ENCODE data around the gene HMX2.
"Not testable (repeated sequence)": the region's sequence is repeated elsewhere in the genome, so short reads cannot be mapped to it uniquely, and the experiment has no call there.

HMX2 gene

GRCh38 chr10:123154092-123154710 is 6.3 kb downstream of the HMX2 start, which contains the start of gene BUB3:
BUB3 (plus strand) TSS chr10:123154402; CDS start chr10:123154918, 516 bp downstream.
- Histone ChIP-seq H3K4me1 (ENCODE audit: insufficient read depth, low read length) (peaks cover 5% of the 10 kb centered on the region), H3K9ac (ENCODE audit: low read depth, low read length) (peak within 1 kb of the TSS; percentile 73), H3K36me3 (ENCODE audit: insufficient read depth, low read length) (peaks cover 8% of the 10 kb centered on the region), H3K9me3 (ENCODE audit: control insufficient read depth, insufficient read depth, low read length) (no peaks in the 10 kb centered on the region)

- Histone ChIP-seq H3K4me1 (ENCODE audit: insufficient read depth, low read length) (peaks cover 5% of the 10 kb centered on the region), H3K36me3 (ENCODE audit: insufficient read depth, low read length) (peaks cover 8% of the 10 kb centered on the region), H3K9ac (ENCODE audit: low read depth, low read length) (peak overlapping the region; percentile 73), H3K9me3 (ENCODE audit: control insufficient read depth, insufficient read depth, low read length) (no peaks in the 10 kb centered on the region)
These were observed 7.0 kb downstream of the HMX2 start for GRCh38 chr10:123154711-123155505.

- Histone ChIP-seq H3K9me3 (ENCODE audit: control insufficient read depth, insufficient read depth, low read length) (no peaks in the 10 kb centered on the region), H3K4me1 (ENCODE audit: insufficient read depth, low read length) (peaks cover 5% of the 10 kb centered on the region), H3K36me3 (ENCODE audit: insufficient read depth, low read length) (peaks cover 8% of the 10 kb centered on the region), H3K9ac (ENCODE audit: low read depth, low read length) (no peak overlapping the region)
These were observed 8.1 kb downstream of the HMX2 start for GRCh38 chr10:123156078-123156477.

GRCh38 chr10:123157210-123157609 is 9.3 kb downstream of the HMX2 start:
- no peak overlapping the region for H3K9ac ChIP-seq (ENCODE audit: low read depth, low read length)
- no peaks in the 10 kb centered on the region; the same call in 1 of the 2 replicates for H3K4me1 ChIP-seq (ENCODE audit: insufficient read depth, low read length)
- H3K9me3 ChIP-seq (ENCODE audit: control insufficient read depth, insufficient read depth, low read length), result no peaks in the 10 kb centered on the region
- H3K36me3 ChIP-seq (ENCODE audit: insufficient read depth, low read length), result peaks cover 15% of the 10 kb centered on the region

- Histone ChIP-seq H3K4me1 (ENCODE audit: insufficient read depth, low read length) (no peaks in the 10 kb centered on the region; the same call in 1 of the 2 replicates), H3K9me3 (ENCODE audit: control insufficient read depth, insufficient read depth, low read length) (no peaks in the 10 kb centered on the region), H3K36me3 (ENCODE audit: insufficient read depth, low read length) (peaks cover 27% of the 10 kb centered on the region), H3K9ac (ENCODE audit: low read depth, low read length) (no peak overlapping the region)
These were observed 10.7 kb downstream of the HMX2 start for GRCh38 chr10:123158682-123159081.

GRCh38 chr10:123160311-123160980 is 12.5 kb downstream of the HMX2 start:
- Histone ChIP-seq H3K4me1 (ENCODE audit: insufficient read depth, low read length) (no peaks in the 10 kb centered on the region; the same call in 1 of the 2 replicates), H3K36me3 (ENCODE audit: insufficient read depth, low read length) (peaks cover 33% of the 10 kb centered on the region), H3K9ac (ENCODE audit: low read depth, low read length) (no peak overlapping the region), H3K9me3 (ENCODE audit: control insufficient read depth, insufficient read depth, low read length) (no peaks in the 10 kb centered on the region)

GRCh38 chr10:123164319-123164718 is 16.4 kb downstream of the HMX2 start:
- Histone ChIP-seq H3K9ac (ENCODE audit: low read depth, low read length) (no peak overlapping the region), H3K9me3 (ENCODE audit: control insufficient read depth, insufficient read depth, low read length) (no peaks in the 10 kb centered on the region), H3K4me1 (ENCODE audit: insufficient read depth, low read length) (no peaks in the 10 kb centered on the region), H3K36me3 (ENCODE audit: insufficient read depth, low read length) (peaks cover 32% of the 10 kb centered on the region)

GRCh38 chr10:123165445-123166072 is 17.6 kb downstream of the HMX2 start:
- H3K4me1 ChIP-seq (ENCODE audit: insufficient read depth, low read length), result no peaks in the 10 kb centered on the region
- H3K36me3 ChIP-seq (ENCODE audit: insufficient read depth, low read length), result peaks cover 32% of the 10 kb centered on the region
- H3K9ac ChIP-seq (ENCODE audit: low read depth, low read length), result no peak overlapping the region
- H3K9me3 ChIP-seq (ENCODE audit: control insufficient read depth, insufficient read depth, low read length), result no peaks in the 10 kb centered on the region

GRCh38 chr10:123166618-123167017 is 18.7 kb downstream of the HMX2 start:
- no peaks in the 10 kb centered on the region for H3K9me3 ChIP-seq (ENCODE audit: control insufficient read depth, insufficient read depth, low read length)
- peaks cover 32% of the 10 kb centered on the region for H3K36me3 ChIP-seq (ENCODE audit: insufficient read depth, low read length)
- H3K9ac ChIP-seq (ENCODE audit: low read depth, low read length), result no peak overlapping the region
- no peaks in the 10 kb centered on the region for H3K4me1 ChIP-seq (ENCODE audit: insufficient read depth, low read length)

- Histone ChIP-seq H3K4me1 (ENCODE audit: insufficient read depth, low read length) (no peaks in the 10 kb centered on the region), H3K36me3 (ENCODE audit: insufficient read depth, low read length) (peaks cover 8% of the 10 kb centered on the region), H3K9ac (ENCODE audit: low read depth, low read length) (no peak overlapping the region), H3K9me3 (ENCODE audit: control insufficient read depth, insufficient read depth, low read length) (no peaks in the 10 kb centered on the region)
These were observed 23.0 kb downstream of the HMX2 start for GRCh38 chr10:123170961-123171360.

GRCh38 chr10:123171616-123172015 is 23.7 kb downstream of the HMX2 start:
- not testable (repeated sequence) for H3K9me3 ChIP-seq (ENCODE audit: control insufficient read depth, insufficient read depth, low read length); H3K9ac ChIP-seq (ENCODE audit: low read depth, low read length); H3K36me3 ChIP-seq (ENCODE audit: insufficient read depth, low read length); H3K4me1 ChIP-seq (ENCODE audit: insufficient read depth, low read length)

GRCh38 chr10:123175389-123176387 is 27.8 kb downstream of the HMX2 start:
- Histone ChIP-seq H3K9me3 (ENCODE audit: control insufficient read depth, insufficient read depth, low read length) (no peaks in the 10 kb centered on the region), H3K36me3 (ENCODE audit: insufficient read depth, low read length) (peaks cover 4% of the 10 kb centered on the region; the same call in 1 of the 2 replicates), H3K4me1 (ENCODE audit: insufficient read depth, low read length) (no peaks in the 10 kb centered on the region), H3K9ac (ENCODE audit: low read depth, low read length) (no peak overlapping the region)

- not testable (repeated sequence) for H3K9me3 ChIP-seq (ENCODE audit: control insufficient read depth, insufficient read depth, low read length); H3K4me1 ChIP-seq (ENCODE audit: insufficient read depth, low read length)
These were observed 30.5 kb downstream of the HMX2 start for GRCh38 chr10:123178390-123178789.

More at GRCh38 chr10:123178390-123178789, 30.5 kb downstream of the HMX2 start:
- not testable (repeated sequence) for H3K9ac ChIP-seq (ENCODE audit: low read depth, low read length); H3K36me3 ChIP-seq (ENCODE audit: insufficient read depth, low read length)

Data from ES-I3 (cell line).